Endothelial cell of umbilical vein (primary cell): ENCODE measurements around the gene TENM4.

Source experiments
- CTCF ChIP-seq, 2 donors: IDR thresholded peaks; 1 replicate in 1 of 2; 2 replicates in 1 of 2; pipeline ENCODE4 v1.5.1; 2011; ENCODE audit warnings: low read length in 2 of 2, mild to moderate bottlenecking in 2 of 2, moderate library complexity in 2 of 2, control low read depth in 1 of 2, inconsistent platforms in 1 of 2, low read depth in 1 of 2; ENCODE audit not compliant: insufficient read depth in 1 of 2; ENCODE audit errors: extremely low read depth in 1 of 2
- POLR2A ChIP-seq: IDR thresholded peaks from 2 replicates; pipeline ENCODE4 v1.6.1; 2012; ENCODE audit warnings: low read depth, mild to moderate bottlenecking, control low read depth, low read length
- POLR2AphosphoS5 ChIP-seq: IDR thresholded peaks from 2 replicates; pipeline ENCODE4 v1.6.1; 2012; ENCODE audit warnings: low read depth, mild to moderate bottlenecking, control low read depth, low read length, moderate library complexity; ENCODE audit not compliant: insufficient read depth

- TF ChIP-seq CTCF (IDR thresholded peaks at IDR 0.05; ENCODE audit: extremely low read depth in 1 of 2, insufficient read depth in 1 of 2, low read depth in 1 of 2, low read length in 2 of 2): no peak
- TF ChIP-seq POLR2AphosphoS5: no peak
- no peak for TF ChIP-seq POLR2A
These were observed 539.0 kb downstream of the TENM4 start for GRCh38 chr11:78901831-78902230.
